RPMI7951 (cell line): ENCODE data around the gene POU3F1. TPM values are rescaled to one million over a fixed set of nuclear protein-coding genes. Genes with fewer than 3 reads are reported as not detected.

Source experiments
- DNase-seq: peaks from one replicate; pipeline ENCODE4 v3.0.0-alpha.2; 2012; ENCODE audit warnings: low read depth
- total RNA-seq: library from RNA; depleted of rRNA; stranded (reverse); fragments of >200 nt; shearing (Covaris generic); gene quantifications from 2 replicates; pipeline ENCODE4 v1.2.3, GENCODE V29; 2014; rRNA removed

POU3F1 gene
- total RNA-seq, 1 experiment from 2014 or later, result not detected

- DNase-seq, result no peak
These were observed 42.1 kb downstream of the POU3F1 start for GRCh38 chr1:38004284-38005108.

GRCh38 chr1:38003261-38004250 lies 43.0 kb downstream of the POU3F1 start:
- no peak for DNase-seq

GRCh38 chr1:38000529-38001455 lies 45.8 kb downstream of the POU3F1 start:
- peak; percentile 90 for DNase-seq

- DNase-seq, result no peak
These were observed 46.4 kb downstream of the POU3F1 start for GRCh38 chr1:38000233-38000528.

GRCh38 chr1:37999430-38000232 lies 47.0 kb downstream of the POU3F1 start:
- DNase-seq, result peak; percentile 79

GRCh38 chr1:37998913-37999429 lies 47.6 kb downstream of the POU3F1 start:
- DNase-seq, result no peak

- DNase-seq, result no peak
These were observed 48.3 kb downstream of the POU3F1 start for GRCh38 chr1:37998089-37998808.

GRCh38 chr1:37997256-37998088 lies 49.1 kb downstream of the POU3F1 start:
- no peak for DNase-seq

GRCh38 chr1:37995751-37996345 lies 50.7 kb downstream of the POU3F1 start:
- peak; percentile 82 for DNase-seq

GRCh38 chr1:37994886-37995566 lies 51.6 kb downstream of the POU3F1 start:
- DNase-seq, result no peak

Other genes with a start within 250 kb of the POU3F1 start
- gene C1orf122, start 239.0 kb downstream of the POU3F1 start, total RNA-seq, result 52.4 and 68.3 TPM in 2 replicates
- 23.7 and 25.7 TPM in 2 replicates for gene YRDC, start 238.6 kb downstream of the POU3F1 start, total RNA-seq
- 3.0 and 3.5 TPM in 2 replicates for gene MTF1, start 187.2 kb downstream of the POU3F1 start, total RNA-seq
- 13.4 and 14.1 TPM in 2 replicates for gene INPP5B, start 99.7 kb downstream of the POU3F1 start, total RNA-seq
- gene SF3A3, start 56.8 kb downstream of the POU3F1 start, total RNA-seq, result 139 TPM in 2 replicates
- 14.3 and 23.9 TPM in 2 replicates for gene FHL3, start 41.3 kb downstream of the POU3F1 start, total RNA-seq
- gene UTP11, start 34.1 kb downstream of the POU3F1 start, total RNA-seq, result 63.1 and 72.9 TPM in 2 replicates